ENCODE results near the gene ORMDL3.

DNA sequence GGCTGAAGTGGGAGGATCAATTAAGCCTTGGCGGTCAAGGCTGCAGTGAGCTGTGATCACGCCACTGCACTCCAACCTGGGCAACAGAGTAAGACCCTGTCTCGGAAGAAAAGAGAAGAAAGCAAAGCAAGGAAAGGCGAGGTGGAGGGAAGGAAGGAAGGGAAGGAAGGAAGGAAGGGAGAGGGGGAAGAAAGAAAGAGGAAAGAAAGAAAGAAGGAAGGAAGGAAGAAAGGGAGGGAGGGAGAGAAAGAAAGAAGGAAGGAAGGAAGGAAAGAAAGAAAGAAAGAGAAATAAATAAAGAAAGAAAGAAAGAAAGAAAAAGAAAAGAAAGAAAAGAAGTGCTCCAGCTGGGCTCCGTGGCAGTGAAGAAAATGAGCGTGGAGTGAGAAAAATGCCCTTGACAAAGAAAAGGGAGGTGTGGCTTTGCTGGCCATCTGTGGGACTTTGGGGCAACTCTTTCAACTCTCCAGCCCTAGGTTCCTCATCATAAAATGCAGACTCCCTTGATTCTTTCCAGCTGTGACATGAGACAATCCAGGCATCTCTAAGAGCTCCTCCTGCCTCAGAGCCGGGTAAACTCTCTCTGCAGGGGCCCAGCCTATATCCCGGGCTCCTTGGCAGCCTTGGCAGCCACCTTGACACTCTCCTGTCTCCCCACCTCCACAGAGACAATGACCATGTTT, 37.8 kb upstream of the ORMDL3 start:
- TF ChIP-seq, protein P1, sequence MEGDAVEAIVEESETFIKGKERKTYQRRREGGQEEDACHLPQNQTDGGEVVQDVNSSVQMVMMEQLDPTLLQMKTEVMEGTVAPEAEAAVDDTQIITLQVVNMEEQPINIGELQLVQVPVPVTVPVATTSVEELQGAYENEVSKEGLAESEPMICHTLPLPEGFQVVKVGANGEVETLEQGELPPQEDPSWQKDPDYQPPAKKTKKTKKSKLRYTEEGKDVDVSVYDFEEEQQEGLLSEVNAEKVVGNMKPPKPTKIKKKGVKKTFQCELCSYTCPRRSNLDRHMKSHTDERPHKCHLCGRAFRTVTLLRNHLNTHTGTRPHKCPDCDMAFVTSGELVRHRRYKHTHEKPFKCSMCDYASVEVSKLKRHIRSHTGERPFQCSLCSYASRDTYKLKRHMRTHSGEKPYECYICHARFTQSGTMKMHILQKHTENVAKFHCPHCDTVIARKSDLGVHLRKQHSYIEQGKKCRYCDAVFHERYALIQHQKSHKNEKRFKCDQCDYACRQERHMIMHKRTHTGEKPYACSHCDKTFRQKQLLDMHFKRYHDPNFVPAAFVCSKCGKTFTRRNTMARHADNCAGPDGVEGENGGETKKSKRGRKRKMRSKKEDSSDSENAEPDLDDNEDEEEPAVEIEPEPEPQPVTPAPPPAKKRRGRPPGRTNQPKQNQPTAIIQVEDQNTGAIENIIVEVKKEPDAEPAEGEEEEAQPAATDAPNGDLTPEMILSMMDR (IDR thresholded peaks at IDR 0.05): no peak
- no peak for TF ChIP-seq POLR2A (IDR thresholded peaks at IDR 0.05)
